ENCODE measurements around the gene BPHL. TPM values are rescaled to one million over a fixed set of nuclear protein-coding genes. Genes with fewer than 3 reads are reported as not detected.

Gene BPHL
- total and polyA plus RNA-seq, 2 donors (not counting 1 experiment from before 2014, with no cell fraction given), result 10.3 to 14.3 TPM

- ATAC-seq (ENCODE audit: low read depth), result no peak
Observed at GRCh38 chr6:3183066-3183465, 64.6 kb downstream of the BPHL start.

GRCh38 chr6:3186974-3187382, 68.5 kb downstream of the BPHL start:
- 81% methylated on average over 2 of the region's 3 CpGs for whole genome bisulfite sequencing (ENCODE audit: insufficient coverage)
- H3K27me3 Mint-ChIP-seq, result peaks cover 18% of the 10 kb centered on the region
- DNase-seq (no peak), ATAC-seq (ENCODE audit: low read depth) (no peak)
- H3K9me3 Mint-ChIP-seq (ENCODE audit: insufficient read depth), result no peaks in the 10 kb centered on the region
- ChIA-PET CTCF (no interaction called here), POLR2A (no interaction called here)
- H3K27ac Mint-ChIP-seq, result no peak overlapping the region
- H3K27ac ChIP-seq (ENCODE audit: low read length in 2 of 2), result no peak overlapping the region
- no peak overlapping the region for H2AFZ ChIP-seq (ENCODE audit: insufficient read depth, low read depth, low read length, poor library complexity, severe bottlenecking)
- H3K36me3 ChIP-seq (replicated peaks in 1 of 2; ENCODE audit: control extremely low read depth in 1 of 2, control insufficient read depth in 1 of 2, extremely low read depth in 1 of 2, insufficient read depth in 2 of 2, low read length in 1 of 2), result no peaks in the 10 kb centered on the region
- intact Hi-C loops (cut with micrococcal nuclease), result no loop called here
- H3K9me3 ChIP-seq (ENCODE audit: control extremely low read depth in 1 of 3, control insufficient read depth in 2 of 3, insufficient read depth in 1 of 3, low read length in 2 of 3), result no peaks in the 10 kb centered on the region
- no peaks in the 10 kb centered on the region for H3K4me1 ChIP-seq (ENCODE audit: control insufficient read depth in 2 of 2, insufficient read depth in 2 of 2, low read length in 2 of 2)
- no peak overlapping the region for H3K4me3 Mint-ChIP-seq
- H3K4me1 Mint-ChIP-seq, result no peaks in the 10 kb centered on the region
- H3K9ac ChIP-seq (ENCODE audit: low read length), result no peak overlapping the region
- TF ChIP-seq CTCF (IDR thresholded peaks at IDR 0.05) (no peak), EZH2 (IDR thresholded peaks at IDR 0.05; ENCODE audit: borderline replicate concordance, insufficient read depth, low read depth, low read length, poor library complexity, severe bottlenecking) (no peak)
- no peaks in the 10 kb centered on the region for H4K20me1 ChIP-seq (ENCODE audit: control insufficient read depth, insufficient read depth, low read length, poor library complexity, severe bottlenecking)
- H3K4me3 ChIP-seq (ENCODE audit: control extremely low read depth in 1 of 5, extremely low read depth in 1 of 5, insufficient read depth in 1 of 5, low read depth in 2 of 5, low read length in 4 of 5), result no peak overlapping the region
- H3K27me3 ChIP-seq (replicated peaks in 1 of 4; ENCODE audit: control extremely low read depth in 1 of 4, control insufficient read depth in 3 of 4, insufficient read depth in 4 of 4, low read length in 3 of 4), result peaks cover 0 to 10% (median 0%) of the 10 kb centered on the region in 4 experiments
- no peaks in the 10 kb centered on the region for H3K79me2 ChIP-seq (ENCODE audit: control insufficient read depth, insufficient read depth, low read length)
- H3K4me2 ChIP-seq (replicated peaks; ENCODE audit: low read depth, low read length, poor library complexity, severe bottlenecking), result no peak overlapping the region

More at GRCh38 chr6:3183066-3183465, 64.6 kb downstream of the BPHL start:
- H3K4me1 ChIP-seq (ENCODE audit: control insufficient read depth in 2 of 2, insufficient read depth in 2 of 2, low read length in 2 of 2), result no peaks in the 10 kb centered on the region
- DNase-seq, result no peak
- H3K4me2 ChIP-seq (replicated peaks; ENCODE audit: low read depth, low read length, poor library complexity, severe bottlenecking), result no peak overlapping the region
- peaks cover 0 to 10% (median 0%) of the 10 kb centered on the region in 4 experiments for H3K27me3 ChIP-seq (replicated peaks in 1 of 4; ENCODE audit: control extremely low read depth in 1 of 4, control insufficient read depth in 3 of 4, insufficient read depth in 4 of 4, low read length in 3 of 4)
- no peak overlapping the region for H3K27ac Mint-ChIP-seq
- ChIA-PET CTCF (interaction anchor here (0.7 kb wide), 1 partner anchor 107 kb away, joined by 3 read pairs; no protein-coding TSS in a partner anchor), POLR2A (interaction anchor here (0.5 kb wide), 1 partner anchor 53 kb away, joined by 3 read pairs; no protein-coding TSS in a partner anchor)
- intact Hi-C loops (cut with micrococcal nuclease), result no loop called here
- H3K4me3 Mint-ChIP-seq, result no peak overlapping the region
- H2AFZ ChIP-seq (ENCODE audit: insufficient read depth, low read depth, low read length, poor library complexity, severe bottlenecking), result no peak overlapping the region
- H3K27ac ChIP-seq (ENCODE audit: low read length in 2 of 2), result no peak overlapping the region
- no peaks in the 10 kb centered on the region for H3K9me3 ChIP-seq (ENCODE audit: control extremely low read depth in 1 of 3, control insufficient read depth in 2 of 3, insufficient read depth in 1 of 3, low read length in 2 of 3)
- no peaks in the 10 kb centered on the region for H3K79me2 ChIP-seq (ENCODE audit: control insufficient read depth, insufficient read depth, low read length)
- no peak overlapping the region for H3K4me3 ChIP-seq (ENCODE audit: control extremely low read depth in 1 of 5, extremely low read depth in 1 of 5, insufficient read depth in 1 of 5, low read depth in 2 of 5, low read length in 4 of 5)
- 93% methylated on average over 3 of the region's 4 CpGs for WGBS (ENCODE audit: insufficient coverage)
- H3K4me1 Mint-ChIP-seq, result peaks cover 2% of the 10 kb centered on the region
- H3K27me3 Mint-ChIP-seq, result peaks cover 20% of the 10 kb centered on the region
- TF ChIP-seq EZH2 (IDR thresholded peaks at IDR 0.05; ENCODE audit: borderline replicate concordance, insufficient read depth, low read depth, low read length, poor library complexity, severe bottlenecking), result no peak
- H4K20me1 ChIP-seq (ENCODE audit: control insufficient read depth, insufficient read depth, low read length, poor library complexity, severe bottlenecking), result no peaks in the 10 kb centered on the region
- H3K9me3 Mint-ChIP-seq (ENCODE audit: insufficient read depth), result no peaks in the 10 kb centered on the region
- no peak overlapping the region for H3K9ac ChIP-seq (ENCODE audit: low read length)
- no peaks in the 10 kb centered on the region for H3K36me3 ChIP-seq (replicated peaks in 1 of 2; ENCODE audit: control extremely low read depth in 1 of 2, control insufficient read depth in 1 of 2, extremely low read depth in 1 of 2, insufficient read depth in 2 of 2, low read length in 1 of 2)
